OCI-LY7 (cell line): Measurements from ENCODE around the gene RPS3. TPM values are rescaled to one million over a fixed set of nuclear protein-coding genes. Genes with fewer than 3 reads are reported as not detected.

Experiments used
- BruUV-seq: library from RNA; stranded (reverse); fragments of 400-500 nt; replicated peaks from 2 replicates; lab custom pipeline; 2021; lab: Mats Ljungman, UMichigan
- CTCF ChIA-PET: fragments of 300-600 bp; sonication (Branson Sonifier 250); formaldehyde crosslinking; loops from one replicate; lab custom pipeline; 2022; ENCODE audit warnings: antibody characterized with exemption; ENCODE audit not compliant: unreplicated experiment; lab: Charles Lee
- POLR2A ChIA-PET: fragments of 300-600 bp; sonication (Branson Sonifier 250); formaldehyde crosslinking; loops from one replicate; lab custom pipeline; 2022; ENCODE audit warnings: antibody characterized with exemption; lab: Charles Lee
- DNase-seq: peaks from one replicate; pipeline ENCODE4 v3.0.0-alpha.2; 2015; ENCODE audit warnings: low spot score
- H2AFZ ChIP-seq: fragments of 200-600 bp; sonication (generic), shearing (Covaris generic); 2 replicates; pipeline ENCODE4 v1.6.1; 2014; ENCODE audit warnings: mild to moderate bottlenecking, antibody characterized with exemption, low read length, moderate library complexity
- H3K27ac ChIP-seq: fragments of 200-600 bp; sonication (generic); 2 replicates; pipeline ENCODE4 v1.5.1; 2014; ENCODE audit warnings: mixed run types, low read depth, mild to moderate bottlenecking, moderate library complexity, low read length, inconsistent platforms; ENCODE audit not compliant: poor library complexity, severe bottlenecking
- H3K36me3 ChIP-seq: fragments of 200-600 bp; sonication (generic); 2 replicates; pipeline ENCODE4 v1.6.1; 2014; ENCODE audit warnings: mild to moderate bottlenecking, antibody characterized with exemption, low read length, moderate library complexity, mixed read lengths; ENCODE audit not compliant: insufficient read depth
- H3K4me1 ChIP-seq: fragments of 200-600 bp; sonication (generic); 2 replicates; pipeline ENCODE4 v1.5.1; 2014; ENCODE audit warnings: mild to moderate bottlenecking, low read length; ENCODE audit not compliant: insufficient read depth, poor library complexity, severe bottlenecking
- H3K4me2 ChIP-seq: fragments of 200-600 bp; sonication (generic); 2 replicates; pipeline ENCODE4 v1.6.1; 2014; ENCODE audit warnings: mild to moderate bottlenecking, low read length
- H3K4me3 ChIP-seq: fragments of 200-600 bp; sonication (generic); 2 replicates; pipeline ENCODE4 v1.5.1; 2014; ENCODE audit warnings: mild to moderate bottlenecking, low read depth, low read length; ENCODE audit not compliant: poor library complexity, severe bottlenecking
- H3K79me2 ChIP-seq: fragments of 200-600 bp; sonication (generic); 2 replicates; pipeline ENCODE4 v1.6.1; 2016; ENCODE audit warnings: low read depth, mild to moderate bottlenecking, low read length, moderate library complexity, mixed read lengths; ENCODE audit not compliant: insufficient read depth
- H3K9me2 ChIP-seq: fragments of 200-600 bp; sonication (generic); 2 replicates; pipeline ENCODE4 v1.6.1; 2016; ENCODE audit warnings: mild to moderate bottlenecking, low read length, mixed read lengths; ENCODE audit not compliant: insufficient read depth
- H3K9me3 ChIP-seq: fragments of 200-600 bp; sonication (generic); 2 replicates; pipeline ENCODE4 v1.6.1; 2014; ENCODE audit warnings: mild to moderate bottlenecking, mixed run types, low read length, mixed read lengths
- H4K20me1 ChIP-seq: fragments of 200-600 bp; sonication (generic); 2 replicates; pipeline ENCODE4 v1.6.1; 2014; ENCODE audit warnings: mild to moderate bottlenecking, antibody characterized with exemption, low read length, moderate library complexity, mixed read lengths; ENCODE audit not compliant: insufficient read depth
- CTCF ChIP-seq: fragments of 200-600 bp; sonication (generic); conservative IDR thresholded peaks from 2 replicates; pipeline ENCODE4 v1.5.1; 2014; ENCODE audit warnings: mild to moderate bottlenecking, antibody characterized with exemption, low read length, moderate library complexity, mixed read lengths
- EZH2phosphoT487 ChIP-seq: fragments of 200-600 bp; sonication (generic); IDR thresholded peaks from 2 replicates; pipeline ENCODE4 v1.6.1; 2018; ENCODE audit warnings: low read depth, borderline replicate concordance, mild to moderate bottlenecking, mixed run types, antibody characterized with exemption, low read length, moderate library complexity, mixed read lengths
- intact Hi-C: fragments of 100-400 bp; cut with micrococcal nuclease; formaldehyde crosslinking; loops from one replicate; pipeline ENCODE4 v1.10.0; 2022; ENCODE audit not compliant: unreplicated experiment
- total RNA-seq, 2 experiments: library from RNA; depleted of rRNA in 1 of 2; stranded (reverse); fragments of >200 nt in 1 of 2; shearing (Covaris generic) in 1 of 2; gene quantifications; 2 replicates each; pipeline ENCODE4 v1.2.3, GENCODE V29; 2014 to 2022

Gene RPS3
- total RNA-seq, 2 experiments from 2014 or later = 3,268 to 4,392 TPM

DNA sequence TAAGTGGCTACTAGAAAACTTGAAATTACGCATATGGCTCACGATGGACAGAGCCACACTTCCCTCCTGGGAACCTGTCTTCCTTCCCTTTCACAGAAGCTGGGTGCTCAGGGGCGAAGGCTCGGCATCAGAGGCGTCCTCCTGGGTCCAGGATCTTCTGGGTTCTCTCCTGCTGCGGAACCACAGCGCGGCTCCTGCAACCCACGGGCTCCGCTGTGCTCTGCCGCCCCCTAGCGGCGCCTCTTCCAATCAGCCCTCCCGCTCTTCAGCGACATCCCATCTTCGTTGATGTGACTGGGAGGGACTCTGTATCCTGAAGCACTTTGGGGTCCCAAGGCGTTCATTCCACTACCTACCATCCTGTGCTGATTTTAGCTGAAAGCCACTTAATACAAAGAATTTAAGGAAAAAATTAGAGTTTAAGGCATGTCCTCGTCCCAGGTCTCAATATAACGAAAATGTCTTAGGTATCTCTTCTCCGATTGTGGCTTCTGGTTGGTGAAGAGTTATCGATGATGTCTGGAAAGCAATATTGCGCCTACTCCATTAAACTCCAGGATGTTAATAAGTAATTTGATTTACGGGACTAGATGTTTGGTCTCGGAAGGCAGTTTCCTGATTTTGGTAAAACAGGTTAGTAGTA, 14.8 kb upstream of the RPS3 start:
- no TSS peak for BruUV-seq
- no peak overlapping the region for H3K27ac ChIP-seq
- H3K4me1 ChIP-seq = no peaks in the 10 kb centered on the region
- no peaks in the 10 kb centered on the region for H3K9me2 ChIP-seq
- no peaks in the 10 kb centered on the region for H3K79me2 ChIP-seq
- peak; percentile 68 for DNase-seq
- H2AFZ ChIP-seq = no peak overlapping the region
- no peak overlapping the region for H3K4me2 ChIP-seq
- intact Hi-C loops = loop anchor here (1.0 kb wide), 2 partner anchors 56 to 104 kb away; no protein-coding TSS in a partner anchor
- H3K9me3 ChIP-seq = no peaks in the 10 kb centered on the region
- ChIA-PET CTCF (interaction anchor here (2.7 kb wide), 1 partner anchor 104 kb away, joined by 10 read pairs; no protein-coding TSS in a partner anchor), POLR2A (no interaction called here)
- TF ChIP-seq EZH2phosphoT487 = no peak
- peak; percentile 99 for TF ChIP-seq CTCF
- no peaks in the 10 kb centered on the region for H4K20me1 ChIP-seq
- H3K36me3 ChIP-seq = no peaks in the 10 kb centered on the region
- no peak overlapping the region for H3K4me3 ChIP-seq

DNA sequence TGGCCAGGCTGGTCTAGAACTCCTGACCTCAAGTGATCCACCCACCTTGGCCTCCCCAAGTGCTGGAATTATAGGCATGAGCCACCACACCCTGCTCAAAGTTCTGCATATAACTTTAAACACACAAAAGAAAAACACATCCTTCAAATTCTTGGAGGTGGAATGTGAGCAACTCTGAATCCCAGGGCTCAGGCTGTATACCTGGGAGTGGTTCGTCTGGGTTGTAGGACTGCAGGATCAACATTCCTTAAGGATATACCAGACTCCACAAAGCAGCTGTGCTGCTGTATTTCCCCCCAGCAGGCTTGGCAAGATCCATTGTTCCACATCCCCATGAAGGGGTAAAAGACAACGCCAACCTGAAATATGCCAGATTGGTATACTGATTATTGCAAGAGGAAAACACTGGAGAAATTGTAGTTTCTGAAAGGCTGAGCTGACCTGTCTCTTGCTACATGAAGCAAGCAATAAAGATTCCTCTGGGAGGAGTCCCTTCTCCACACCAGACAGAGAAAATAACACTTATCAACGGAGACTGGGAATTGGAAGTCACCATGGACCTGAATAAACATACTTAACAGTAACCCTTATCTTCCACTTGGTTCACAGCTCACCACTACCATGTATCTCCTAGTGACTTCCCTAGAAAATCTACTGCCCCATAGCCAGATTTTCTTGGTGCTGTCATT, 12.2 kb upstream of the RPS3 start:
- H3K4me3 ChIP-seq = no peak overlapping the region
- H3K27ac ChIP-seq = no peak overlapping the region
- CTCF ChIA-PET = interaction anchor here (2.7 kb wide), 1 partner anchor 107 kb away, joined by 10 read pairs; no protein-coding TSS in a partner anchor
- DNase-seq = no peak
- H3K36me3 ChIP-seq = no peaks in the 10 kb centered on the region
- no peaks in the 10 kb centered on the region for H3K79me2 ChIP-seq
- no peak for TF ChIP-seq EZH2phosphoT487
- no peak for TF ChIP-seq CTCF
- H4K20me1 ChIP-seq = no peaks in the 10 kb centered on the region
- no peak overlapping the region for H3K4me2 ChIP-seq
- no peak overlapping the region for H2AFZ ChIP-seq
- H3K9me2 ChIP-seq = no peaks in the 10 kb centered on the region
- no peaks in the 10 kb centered on the region for H3K4me1 ChIP-seq
- POLR2A ChIA-PET = interaction anchor here (0.7 kb wide), 1 partner anchor 386 kb away, joined by 3 read pairs; no protein-coding TSS in a partner anchor
- no TSS peak for BruUV-seq
- intact Hi-C loops = no loop called here
- H3K9me3 ChIP-seq = no peaks in the 10 kb centered on the region
